MM.1S (cell line): ENCODE results near the gene TEKT2.
A peak's percentile ranks its signal among the peaks of the same experiment; 100 is the strongest.

ENCODE experiments used
- DNase-seq: peaks from one replicate; pipeline ENCODE4 v3.0.0-alpha.2; 2015
- H2AFZ ChIP-seq: fragments of 300-600 bp; sonication (generic); 2 replicates; pipeline ENCODE4 v1.6.0; 2016; ENCODE audit warnings: antibody characterized with exemption, low read length
- H3F3A ChIP-seq: fragments of 300-600 bp; sonication (generic); 2 replicates; pipeline ENCODE4 v1.6.1; 2016; ENCODE audit warnings: mild to moderate bottlenecking, antibody characterized with exemption, low read length, moderate library complexity, mixed read lengths; ENCODE audit not compliant: insufficient read depth
- H3K27ac ChIP-seq: fragments of 300-600 bp; sonication (generic); 2 replicates; pipeline ENCODE4 v1.5.1; 2016; ENCODE audit warnings: mild to moderate bottlenecking, low read length
- H3K27me3 ChIP-seq: fragments of 300-600 bp; sonication (generic); replicated peaks from 2 replicates; pipeline ENCODE4 v1.6.0; 2016; ENCODE audit warnings: low read length; ENCODE audit not compliant: insufficient read depth
- H3K36me3 ChIP-seq: fragments of 300-600 bp; sonication (generic); replicated peaks from 2 replicates; pipeline ENCODE4 v1.6.1; 2016; ENCODE audit warnings: mild to moderate bottlenecking, low read length, mixed read lengths; ENCODE audit not compliant: insufficient read depth
- H3K4me1 ChIP-seq: fragments of 300-600 bp; sonication (generic); 2 replicates; pipeline ENCODE4 v1.6.1; 2016; ENCODE audit warnings: low read length, mixed read lengths
- H3K4me2 ChIP-seq: fragments of 300-600 bp; sonication (generic); 2 replicates; pipeline ENCODE4 v1.6.0; 2016; ENCODE audit warnings: low read depth, low read length
- H3K4me3 ChIP-seq: fragments of 300-600 bp; sonication (generic); 2 replicates; pipeline ENCODE4 v1.5.1; 2016; ENCODE audit warnings: low read length, mixed read lengths
- H3K79me2 ChIP-seq: fragments of 300-600 bp; sonication (generic); 2 replicates; pipeline ENCODE4 v1.6.1; 2016; ENCODE audit warnings: mixed run types, low read length, mixed read lengths
- H3K9ac ChIP-seq: fragments of 300-600 bp; sonication (generic); 2 replicates; pipeline ENCODE4 v1.6.1; 2016; ENCODE audit warnings: low read length, mixed read lengths
- H3K9me2 ChIP-seq: fragments of 300-600 bp; sonication (generic); replicated peaks from 2 replicates; pipeline ENCODE4 v1.6.1; 2016; ENCODE audit warnings: mild to moderate bottlenecking, low read length, mixed read lengths; ENCODE audit not compliant: insufficient read depth
- H3K9me3 ChIP-seq: fragments of 300-600 bp; sonication (generic); replicated peaks from 2 replicates; pipeline ENCODE4 v1.6.1; 2016; ENCODE audit warnings: mild to moderate bottlenecking, low read length, mixed read lengths; ENCODE audit not compliant: insufficient read depth
- H4K20me1 ChIP-seq: fragments of 300-600 bp; sonication (generic); 2 replicates; pipeline ENCODE4 v1.6.1; 2016; ENCODE audit warnings: mild to moderate bottlenecking, low read length, moderate library complexity, mixed read lengths; ENCODE audit not compliant: insufficient read depth
- EZH2 ChIP-seq: fragments of 300-600 bp; sonication (generic); optimal IDR thresholded peaks from 2 replicates; pipeline ENCODE3; 2017; ENCODE audit warnings: low read depth, mild to moderate bottlenecking, antibody characterized with exemption, low read length, mixed read lengths
- EZH2phosphoT487 ChIP-seq: fragments of 300-600 bp; sonication (generic); IDR thresholded peaks from 2 replicates; pipeline ENCODE4 v1.6.1; 2018; ENCODE audit warnings: antibody characterized with exemption, low read length
- TF ChIP-seq, protein P1 (sequence below): fragments of 300-600 bp; sonication (generic); IDR thresholded peaks from 2 replicates; pipeline ENCODE4 v1.5.1; 2016; ENCODE audit warnings: antibody characterized with exemption, low read length, mixed read lengths

Gene TEKT2

DNA sequence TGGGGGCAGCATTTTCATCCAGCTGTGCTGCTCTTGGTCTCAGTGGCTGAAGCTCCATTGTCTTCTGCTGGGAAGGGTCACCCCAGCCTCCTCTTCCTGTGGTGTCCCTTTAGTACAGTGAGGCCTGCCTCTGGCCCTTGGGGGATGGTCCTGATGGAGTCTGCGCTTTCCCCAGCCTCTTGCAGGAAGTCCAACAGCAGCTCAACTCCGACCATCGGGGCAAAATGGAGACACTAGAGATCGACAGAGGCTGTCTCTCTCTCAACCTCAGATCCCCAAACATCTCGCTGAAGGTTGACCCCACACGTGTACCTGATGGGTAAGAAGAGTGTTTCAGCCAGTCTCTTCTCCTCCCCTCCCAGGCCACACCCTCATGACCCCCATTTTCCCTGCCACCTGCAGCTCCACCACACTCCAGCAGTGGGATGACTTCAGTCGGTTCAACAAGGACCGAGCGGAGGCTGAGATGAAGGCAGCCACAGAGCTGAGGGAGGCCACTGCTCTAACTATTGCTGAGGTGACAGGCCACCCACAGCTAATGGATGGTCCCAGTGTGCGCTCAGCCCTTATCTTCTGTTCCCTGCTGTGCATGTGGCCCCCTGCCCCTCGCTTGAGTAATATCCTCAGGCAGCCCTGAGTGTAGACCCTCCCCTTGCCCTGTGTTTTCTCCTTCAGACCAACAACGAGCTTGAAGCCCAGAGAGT, 2.8 kb downstream of the TEKT2 start:
- TF ChIP-seq EZH2phosphoT487, result no peak
- TF ChIP-seq, protein P1, sequence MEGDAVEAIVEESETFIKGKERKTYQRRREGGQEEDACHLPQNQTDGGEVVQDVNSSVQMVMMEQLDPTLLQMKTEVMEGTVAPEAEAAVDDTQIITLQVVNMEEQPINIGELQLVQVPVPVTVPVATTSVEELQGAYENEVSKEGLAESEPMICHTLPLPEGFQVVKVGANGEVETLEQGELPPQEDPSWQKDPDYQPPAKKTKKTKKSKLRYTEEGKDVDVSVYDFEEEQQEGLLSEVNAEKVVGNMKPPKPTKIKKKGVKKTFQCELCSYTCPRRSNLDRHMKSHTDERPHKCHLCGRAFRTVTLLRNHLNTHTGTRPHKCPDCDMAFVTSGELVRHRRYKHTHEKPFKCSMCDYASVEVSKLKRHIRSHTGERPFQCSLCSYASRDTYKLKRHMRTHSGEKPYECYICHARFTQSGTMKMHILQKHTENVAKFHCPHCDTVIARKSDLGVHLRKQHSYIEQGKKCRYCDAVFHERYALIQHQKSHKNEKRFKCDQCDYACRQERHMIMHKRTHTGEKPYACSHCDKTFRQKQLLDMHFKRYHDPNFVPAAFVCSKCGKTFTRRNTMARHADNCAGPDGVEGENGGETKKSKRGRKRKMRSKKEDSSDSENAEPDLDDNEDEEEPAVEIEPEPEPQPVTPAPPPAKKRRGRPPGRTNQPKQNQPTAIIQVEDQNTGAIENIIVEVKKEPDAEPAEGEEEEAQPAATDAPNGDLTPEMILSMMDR, result no peak
- no peak for TF ChIP-seq EZH2
- no peak for DNase-seq
- H2AFZ ChIP-seq, result no peak overlapping the region; the same call in 1 of the 2 replicates
- no peak overlapping the region for H3K4me2 ChIP-seq
- H3K9me3 ChIP-seq, result no peaks in the 10 kb centered on the region
- H3K79me2 ChIP-seq, result peaks cover 29% of the 10 kb centered on the region
- H3K4me3 ChIP-seq, result no peak overlapping the region
- no peaks in the 10 kb centered on the region for H3K9me2 ChIP-seq
- H4K20me1 ChIP-seq, result no peaks in the 10 kb centered on the region
- H3K9ac ChIP-seq, result no peak overlapping the region
- H3F3A ChIP-seq, result no peaks in the 10 kb centered on the region
- H3K27ac ChIP-seq, result no peak overlapping the region
- no peaks in the 10 kb centered on the region for H3K27me3 ChIP-seq
- 0 out of 2 replicates have a peak, but pooled peaks cover 5% of the 10 kb centered on the region for H3K4me1 ChIP-seq
- H3K36me3 ChIP-seq, result no peaks in the 10 kb centered on the region

DNA sequence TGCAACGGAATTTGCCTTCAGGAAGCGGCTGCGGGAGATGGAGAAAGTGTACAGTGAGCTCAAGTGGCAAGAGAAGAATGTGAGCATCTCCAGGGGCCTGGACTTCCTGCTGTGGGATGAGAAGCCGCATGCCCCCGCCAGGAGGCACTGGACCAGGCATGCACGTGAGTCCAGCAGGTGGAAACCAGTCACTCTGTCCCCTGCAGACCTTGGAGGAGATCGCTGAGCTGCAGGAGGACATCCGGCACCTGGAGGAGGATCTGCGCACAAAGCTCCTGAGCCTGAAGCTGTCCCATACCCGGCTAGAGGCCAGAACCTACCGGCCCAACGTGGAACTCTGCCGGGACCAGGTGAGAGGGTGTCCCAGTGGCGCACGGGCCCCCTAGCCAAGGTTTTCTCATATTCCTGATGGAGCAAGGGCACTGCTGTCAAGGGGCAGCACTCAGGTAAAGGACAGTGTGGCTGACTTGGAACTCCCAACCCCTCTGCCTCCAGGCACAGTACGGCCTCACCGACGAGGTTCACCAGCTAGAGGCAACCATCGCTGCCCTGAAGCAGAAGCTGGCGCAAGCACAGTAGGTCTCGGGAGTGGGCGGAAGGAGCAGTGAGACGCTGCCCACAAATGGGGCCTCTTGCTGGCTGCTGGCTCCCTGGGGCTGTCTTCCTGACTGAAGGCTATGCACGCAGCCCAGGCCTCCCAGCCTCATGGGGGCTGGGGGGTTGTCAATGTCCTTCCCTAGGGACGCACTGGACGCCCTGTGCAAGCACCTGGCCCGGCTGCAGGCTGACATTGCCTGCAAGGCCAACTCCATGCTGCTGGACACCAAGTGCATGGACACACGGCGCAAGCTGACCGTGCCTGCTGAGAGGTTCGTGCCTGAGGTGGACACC, 3.6 kb downstream of the TEKT2 start:
- Histone ChIP-seq H3K27me3 (no peaks in the 10 kb centered on the region), H3K9me3 (no peaks in the 10 kb centered on the region), H3K9ac (no peak overlapping the region), H3K36me3 (no peaks in the 10 kb centered on the region), H3K9me2 (no peaks in the 10 kb centered on the region), H3K4me2 (no peak overlapping the region), H4K20me1 (no peaks in the 10 kb centered on the region), H2AFZ (peak overlapping the region; percentile 100), H3K79me2 (peaks cover 32% of the 10 kb centered on the region), H3K4me1 (0 out of 2 replicates have a peak, but pooled peaks cover 5% of the 10 kb centered on the region), H3K27ac (no peak overlapping the region), H3F3A (no peaks in the 10 kb centered on the region), H3K4me3 (no peak overlapping the region)
- TF ChIP-seq, protein P1, result 0 out of 2 replicates have a peak, but pooled peaks have one; percentile 4
- TF ChIP-seq EZH2, result no peak
- DNase-seq, result no peak

DNA sequence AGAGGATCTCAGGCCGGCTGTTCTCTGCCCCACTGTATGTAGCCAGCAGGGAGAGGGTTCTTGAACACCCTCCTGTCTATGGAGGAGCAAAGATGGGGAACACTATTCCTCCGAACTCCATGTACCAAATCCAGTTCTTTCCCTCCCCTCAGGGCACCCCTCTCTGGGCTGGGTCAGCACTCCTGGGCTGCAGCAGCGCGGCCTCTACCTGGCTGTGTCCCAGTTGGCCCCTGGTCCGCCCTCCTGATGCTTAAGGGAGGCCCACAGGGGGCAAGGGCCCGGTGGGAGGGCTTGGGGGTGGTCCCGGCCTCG, 4.3 kb downstream of the TEKT2 start:
- Histone ChIP-seq H3K27ac (no peak overlapping the region), H3K79me2 (peaks cover 32% of the 10 kb centered on the region), H4K20me1 (no peaks in the 10 kb centered on the region), H3K9me2 (no peaks in the 10 kb centered on the region), H3K36me3 (no peaks in the 10 kb centered on the region), H2AFZ (peak overlapping the region; percentile 100), H3K4me1 (0 out of 2 replicates have a peak, but pooled peaks cover 5% of the 10 kb centered on the region), H3K27me3 (no peaks in the 10 kb centered on the region), H3K9me3 (no peaks in the 10 kb centered on the region), H3K9ac (peak overlapping the region; percentile 94), H3F3A (no peaks in the 10 kb centered on the region), H3K4me3 (peak overlapping the region; percentile 100), H3K4me2 (peak overlapping the region; percentile 100)
- no peak for DNase-seq
- TF ChIP-seq EZH2, result no peak
- no peak for TF ChIP-seq EZH2phosphoT487
- TF ChIP-seq, protein P1, result no peak
